ENCODE results near the gene SDK1. TPM values are rescaled to one million over a fixed set of nuclear protein-coding genes. Genes with fewer than 3 reads are reported as not detected.

Gene SDK1
- total and polyA plus RNA-seq, 2 experiments from 2014 or later, result 2.1 to 10.0 TPM

DNA sequence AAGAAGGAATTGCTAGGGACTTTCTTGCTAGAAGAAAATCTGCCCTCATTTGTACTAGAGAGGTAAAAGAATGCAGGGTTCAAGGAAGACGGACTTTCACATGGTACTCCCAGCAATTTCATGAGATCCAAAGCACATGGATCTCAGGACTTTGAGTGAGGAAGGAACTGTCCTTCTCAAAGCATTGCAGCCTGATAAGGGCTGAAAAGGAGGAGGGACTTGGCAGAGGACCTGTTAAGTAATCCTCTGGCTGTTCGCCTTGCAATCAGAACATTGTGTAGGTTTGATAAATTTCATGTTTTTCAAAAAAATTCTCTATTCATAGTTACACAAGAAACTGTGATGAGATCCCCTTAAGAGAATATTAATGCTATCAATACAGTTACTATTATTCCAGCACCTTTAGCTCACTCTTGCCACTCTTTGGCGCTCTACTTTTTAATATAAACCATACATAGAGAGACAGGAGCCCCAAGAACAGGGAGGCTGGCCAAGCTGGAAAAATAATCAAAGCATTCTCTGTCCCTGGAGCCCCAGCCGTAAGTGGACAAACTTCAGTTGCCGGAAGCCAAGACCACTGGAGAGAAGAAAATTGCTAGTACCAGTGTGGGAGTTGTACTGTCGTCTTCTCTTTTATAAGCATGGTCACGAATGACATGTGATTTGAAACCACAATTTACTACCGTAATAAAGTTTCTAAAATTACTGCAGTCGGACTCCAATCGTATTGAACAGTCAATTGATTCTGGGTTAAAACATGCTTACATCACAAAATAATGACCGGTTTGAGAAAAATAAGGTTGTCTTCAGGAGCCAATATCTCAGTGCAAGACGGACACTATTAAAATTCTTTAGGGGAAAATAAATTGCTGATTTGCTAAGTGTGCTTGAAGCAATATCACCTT, 424.4 kb downstream of the SDK1 start:
- no peaks in the 10 kb centered on the region for H3K79me2 ChIP-seq (replicated peaks; ENCODE audit: insufficient read depth)
- H3F3A ChIP-seq (replicated peaks; ENCODE audit: low read depth), result no peaks in the 10 kb centered on the region
- no peak overlapping the region for H3K4me3 ChIP-seq
- no peaks in the 10 kb centered on the region for H3K27me3 Mint-ChIP-seq (ENCODE audit: insufficient read depth, low read depth, poor library complexity)
- peaks cover 9% of the 10 kb centered on the region; the same call in 2 of the 3 replicates for H3K4me1 Mint-ChIP-seq
- H3K4me1 ChIP-seq (ENCODE audit: insufficient read depth), result 0 out of 2 replicates have a peak, but pooled peaks cover 3% of the 10 kb centered on the region
- DNase-seq (ENCODE audit: low spot score), result no peak
- peaks cover 2% of the 10 kb centered on the region; the same call in 1 of the 3 replicates for H3K36me3 Mint-ChIP-seq (ENCODE audit: low read depth)
- H3K4me2 ChIP-seq, result no peak overlapping the region
- no peak overlapping the region for H2AFZ ChIP-seq
- no peak for ATAC-seq
- H3K9me2 ChIP-seq (ENCODE audit: insufficient read depth), result peaks cover 4% of the 10 kb centered on the region
- H3K4me3 Mint-ChIP-seq, result no peak overlapping the region
- H3K27me3 ChIP-seq (ENCODE audit: insufficient read depth), result no peaks in the 10 kb centered on the region
- no peak overlapping the region for H3K27ac ChIP-seq (ENCODE audit: low read depth)
- H3K36me3 ChIP-seq (ENCODE audit: insufficient read depth), result no peaks in the 10 kb centered on the region
- H4K20me1 ChIP-seq (replicated peaks; ENCODE audit: insufficient read depth), result no peaks in the 10 kb centered on the region
- peaks cover 6% of the 10 kb centered on the region; the same call in 1 of the 3 replicates for H3K9me3 Mint-ChIP-seq
- TF ChIP-seq ZNF462 (CRISPR knock-in tag; IDR thresholded peaks at IDR 0.05), result no peak
- no peak for TF ChIP-seq REST (IDR thresholded peaks at IDR 0.05; ENCODE audit: unreplicated experiment)
- TF ChIP-seq CREB1 (CRISPR knock-in tag; IDR thresholded peaks at IDR 0.05; ENCODE audit: low read depth), result no peak
- no peak for TF ChIP-seq ZNF331 (CRISPR knock-in tag; IDR thresholded peaks at IDR 0.05; ENCODE audit: low read depth)
- TF ChIP-seq POLR2AphosphoS5 (IDR thresholded peaks at IDR 0.05; ENCODE audit: low read depth), result no peak
- TF ChIP-seq, protein P1, sequence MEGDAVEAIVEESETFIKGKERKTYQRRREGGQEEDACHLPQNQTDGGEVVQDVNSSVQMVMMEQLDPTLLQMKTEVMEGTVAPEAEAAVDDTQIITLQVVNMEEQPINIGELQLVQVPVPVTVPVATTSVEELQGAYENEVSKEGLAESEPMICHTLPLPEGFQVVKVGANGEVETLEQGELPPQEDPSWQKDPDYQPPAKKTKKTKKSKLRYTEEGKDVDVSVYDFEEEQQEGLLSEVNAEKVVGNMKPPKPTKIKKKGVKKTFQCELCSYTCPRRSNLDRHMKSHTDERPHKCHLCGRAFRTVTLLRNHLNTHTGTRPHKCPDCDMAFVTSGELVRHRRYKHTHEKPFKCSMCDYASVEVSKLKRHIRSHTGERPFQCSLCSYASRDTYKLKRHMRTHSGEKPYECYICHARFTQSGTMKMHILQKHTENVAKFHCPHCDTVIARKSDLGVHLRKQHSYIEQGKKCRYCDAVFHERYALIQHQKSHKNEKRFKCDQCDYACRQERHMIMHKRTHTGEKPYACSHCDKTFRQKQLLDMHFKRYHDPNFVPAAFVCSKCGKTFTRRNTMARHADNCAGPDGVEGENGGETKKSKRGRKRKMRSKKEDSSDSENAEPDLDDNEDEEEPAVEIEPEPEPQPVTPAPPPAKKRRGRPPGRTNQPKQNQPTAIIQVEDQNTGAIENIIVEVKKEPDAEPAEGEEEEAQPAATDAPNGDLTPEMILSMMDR (conservative IDR thresholded peaks at IDR 0.05; ENCODE audit: low read depth in 2 of 2), result no peak
- TF ChIP-seq ZNF114 (CRISPR knock-in tag; IDR thresholded peaks at IDR 0.05), result no peak
- TF ChIP-seq EZH2phosphoT487 (IDR thresholded peaks at IDR 0.05; ENCODE audit: unreplicated experiment), result no peak
- TF ChIP-seq EZH2 (IDR thresholded peaks at IDR 0.05; ENCODE audit: low read depth, unreplicated experiment), result no peak
- no peak for TF ChIP-seq STAT1 (IDR thresholded peaks at IDR 0.05; ENCODE audit: unreplicated experiment)
- TF ChIP-seq JUNB (IDR thresholded peaks at IDR 0.05; ENCODE audit: unreplicated experiment), result no peak
- TF ChIP-seq NANOG (IDR thresholded peaks at IDR 0.05; ENCODE audit: borderline replicate concordance), result no peak
- no peak for TF ChIP-seq ETS1 (IDR thresholded peaks at IDR 0.05)
- H3K27ac Mint-ChIP-seq, result no peak overlapping the region

All from GM23338 (cell line).